ENCODE results near the gene NEK11.
A peak's percentile ranks its signal among the peaks of the same experiment; 100 is the strongest.

The NEK11 gene

GRCh38 chr3:131141770-131142169 is 115.1 kb downstream of the NEK11 start:
- no peak for DNase-seq (ENCODE audit: low spot score)

GRCh38 chr3:131142580-131142979 is 115.9 kb downstream of the NEK11 start:
- DNase-seq (ENCODE audit: low spot score), result peak; percentile 29

GRCh38 chr3:131143802-131144201 is 117.1 kb downstream of the NEK11 start:
- DNase-seq (ENCODE audit: low spot score), result no peak

- no peak for DNase-seq (ENCODE audit: low spot score)
Observed at GRCh38 chr3:131147534-131147933, 120.9 kb downstream of the NEK11 start.

GRCh38 chr3:131158434-131158833 is 131.8 kb downstream of the NEK11 start:
- no peak for DNase-seq (ENCODE audit: low spot score)

GRCh38 chr3:131162516-131162915 is 135.8 kb downstream of the NEK11 start:
- DNase-seq (ENCODE audit: low spot score), result no peak

GRCh38 chr3:131167867-131168266 is 141.2 kb downstream of the NEK11 start:
- DNase-seq (ENCODE audit: low spot score), result peak; percentile 10

- no peak for DNase-seq (ENCODE audit: low spot score)
Observed at GRCh38 chr3:131169331-131169730, 142.7 kb downstream of the NEK11 start.

GRCh38 chr3:131172502-131173200 is 146.0 kb downstream of the NEK11 start:
- DNase-seq (ENCODE audit: low spot score), result no peak

GRCh38 chr3:131174752-131175151 is 148.1 kb downstream of the NEK11 start:
- no peak for DNase-seq (ENCODE audit: low spot score)

GRCh38 chr3:131178710-131179375 is 152.2 kb downstream of the NEK11 start:
- no peak for DNase-seq (ENCODE audit: low spot score)

GRCh38 chr3:131192701-131193100 is 166.0 kb downstream of the NEK11 start:
- no peak for DNase-seq (ENCODE audit: low spot score)

GRCh38 chr3:131193641-131194238 is 167.1 kb downstream of the NEK11 start:
- no peak for DNase-seq (ENCODE audit: low spot score)

- DNase-seq (ENCODE audit: low spot score), result no peak
Observed at GRCh38 chr3:131194816-131195215, 168.1 kb downstream of the NEK11 start.

GRCh38 chr3:131200636-131201199 is 174.0 kb downstream of the NEK11 start:
- DNase-seq (ENCODE audit: low spot score), result no peak

GRCh38 chr3:131216330-131216729 is 189.7 kb downstream of the NEK11 start:
- no peak for DNase-seq (ENCODE audit: low spot score)

- no peak for DNase-seq (ENCODE audit: low spot score)
Observed at GRCh38 chr3:131216801-131217200, 190.1 kb downstream of the NEK11 start.

- DNase-seq (ENCODE audit: low spot score), result no peak
Observed at GRCh38 chr3:131217296-131217741, 190.6 kb downstream of the NEK11 start.

GRCh38 chr3:131218196-131218595 is 191.5 kb downstream of the NEK11 start:
- DNase-seq (ENCODE audit: low spot score), result no peak

GRCh38 chr3:131221731-131222130 is 195.1 kb downstream of the NEK11 start:
- no peak for DNase-seq (ENCODE audit: low spot score)

GRCh38 chr3:131222599-131222998 is 195.9 kb downstream of the NEK11 start:
- DNase-seq (ENCODE audit: low spot score), result no peak

GRCh38 chr3:131223373-131224289 is 197.0 kb downstream of the NEK11 start:
- no peak for DNase-seq (ENCODE audit: low spot score)
